ENCODE data around the gene SLC35F2.
"Not testable (repeated sequence)": the region's sequence is repeated elsewhere in the genome, so short reads cannot be mapped to it uniquely, and the experiment has no call there.

Gene SLC35F2

GRCh38 chr11:107836851-107837250, 21.7 kb downstream of the SLC35F2 start:
- DNase-seq = no peak

GRCh38 chr11:107834995-107835394, 23.6 kb downstream of the SLC35F2 start:
- DNase-seq = no peak

GRCh38 chr11:107833926-107834325, 24.7 kb downstream of the SLC35F2 start:
- DNase-seq = not testable (repeated sequence)

- DNase-seq = no peak
Observed at GRCh38 chr11:107830915-107831540, 27.6 kb downstream of the SLC35F2 start.

- no peak for DNase-seq
Observed at GRCh38 chr11:107827041-107827440, 31.5 kb downstream of the SLC35F2 start.

- no peak for DNase-seq
Observed at GRCh38 chr11:107825875-107826274, 32.7 kb downstream of the SLC35F2 start.

- DNase-seq = no peak
Observed at GRCh38 chr11:107824668-107825369, 33.8 kb downstream of the SLC35F2 start.

- no peak for DNase-seq
Observed at GRCh38 chr11:107821199-107821927, 37.2 kb downstream of the SLC35F2 start.

GRCh38 chr11:107819361-107820014, 39.1 kb downstream of the SLC35F2 start:
- DNase-seq = no peak

GRCh38 chr11:107818491-107818890, 40.1 kb downstream of the SLC35F2 start:
- DNase-seq = no peak

GRCh38 chr11:107816028-107816427, 42.6 kb downstream of the SLC35F2 start:
- DNase-seq = no peak

- DNase-seq = no peak
Observed at GRCh38 chr11:107810875-107811274, 47.7 kb downstream of the SLC35F2 start.

- DNase-seq = no peak
Observed at GRCh38 chr11:107808521-107808920, 50.1 kb downstream of the SLC35F2 start.

GRCh38 chr11:107804971-107805370, 53.6 kb downstream of the SLC35F2 start:
- no peak for DNase-seq

- no peak for DNase-seq
Observed at GRCh38 chr11:107804211-107804610, 54.4 kb downstream of the SLC35F2 start.

GRCh38 chr11:107801641-107802040, 56.9 kb downstream of the SLC35F2 start:
- DNase-seq = no peak

GRCh38 chr11:107799218-107799859, 59.2 kb downstream of the SLC35F2 start:
- peak; percentile 49 for DNase-seq

GRCh38 chr11:107792049-107792443, 66.5 kb downstream of the SLC35F2 start:
- DNase-seq = no peak

GRCh38 chr11:107791343-107792048, 67.1 kb downstream of the SLC35F2 start:
- no peak for DNase-seq

GRCh38 chr11:107789767-107790166, 68.8 kb downstream of the SLC35F2 start:
- DNase-seq = no peak

- DNase-seq = no peak
Observed at GRCh38 chr11:107787733-107788132, 70.9 kb downstream of the SLC35F2 start.

GRCh38 chr11:107785401-107785800, 73.2 kb downstream of the SLC35F2 start:
- DNase-seq = no peak
